GM12878 (cell line): ENCODE results near the gene PALS2. TPM values are rescaled to one million over a fixed set of nuclear protein-coding genes. Genes with fewer than 3 reads are reported as not detected.

ENCODE experiments used
- ATAC-seq: fragments of 200-7000 bp; cut with Tn5 transposase; 3 replicates; pipeline ENCODE4 v1.9.1; 2020; ENCODE audit warnings: mild to moderate bottlenecking, moderate library complexity
- BruUV-seq: library from RNA; stranded (reverse); fragments of 400-500 nt; replicated peaks from 2 replicates; lab custom pipeline; 2021; lab: Mats Ljungman, UMichigan
- CTCF ChIA-PET: fragments of 300-600 bp; sonication (Branson Sonifier 250); formaldehyde crosslinking; extraction: SDS; loops from one replicate; lab custom pipeline; 2021; ENCODE audit warnings: inconsistent platforms; lab: Yijun Ruan, JAX
- POLR2A ChIA-PET: fragments of 350-600 bp; formaldehyde crosslinking; extraction: SDS; loops from one replicate; lab custom pipeline; 2021; ENCODE audit warnings: inconsistent platforms; lab: Charles Lee
- RAD21 ChIA-PET: fragments of 300-600 bp; sonication (Branson Sonifier 250); formaldehyde crosslinking; loops from one replicate; lab custom pipeline; 2023; ENCODE audit warnings: antibody characterized with exemption; ENCODE audit not compliant: unreplicated experiment; lab: Charles Lee
- SMC1A ChIA-PET: fragments of 300-600 bp; sonication (Branson Sonifier 250); formaldehyde crosslinking; loops from one replicate; lab custom pipeline; 2023; ENCODE audit not compliant: unreplicated experiment, uncharacterized antibody; lab: Charles Lee
- DNase-seq: peaks from one replicate; pipeline ENCODE4 v3.0.0-alpha.2; 2011; ENCODE audit warnings: low read depth, low spot score
- FAIRE-seq: peaks from 3 replicates; lab custom pipeline; 2011; peaks lifted over from hg19 to GRCh38; lab: Jason Lieb, UNC
- H2AFZ ChIP-seq: 2 replicates; pipeline ENCODE4 v1.6.0; 2011; ENCODE audit warnings: low read depth, low read length, control low read depth; ENCODE audit not compliant: control insufficient read depth
- H3K27ac ChIP-seq: 2 replicates; pipeline ENCODE4 v1.5.1; 2011; ENCODE audit warnings: control low read depth; ENCODE audit not compliant: control insufficient read depth, insufficient read depth
- H3K27me3 ChIP-seq, 2 experiments: replicated peaks in 1 of 2; 2 replicates each; pipeline versions ENCODE4 v1.6.0 to v1.6.1; 2011; ENCODE audit warnings: low read length in 1 of 2; ENCODE audit not compliant: control insufficient read depth in 2 of 2, insufficient read depth in 2 of 2
- H3K36me3 ChIP-seq, 2 experiments: 2 replicates each; pipeline ENCODE4 v1.5.1; 2011; ENCODE audit warnings: low read length in 1 of 2; ENCODE audit not compliant: control insufficient read depth in 2 of 2, insufficient read depth in 2 of 2
- H3K4me1 ChIP-seq: 2 replicates; pipeline ENCODE4 v1.6.1; 2011; ENCODE audit warnings: mild to moderate bottlenecking, low read length, moderate library complexity, mixed read lengths; ENCODE audit not compliant: control insufficient read depth, insufficient read depth
- H3K4me2 ChIP-seq: 2 replicates; pipeline ENCODE4 v1.6.0; 2011; ENCODE audit warnings: control low read depth; ENCODE audit not compliant: control insufficient read depth, insufficient read depth
- H3K4me3 ChIP-seq: fragments of 200-600 bp; sonication (generic); 2 replicates; pipeline ENCODE4 v1.5.1; 2016
- H3K79me2 ChIP-seq: 2 replicates; pipeline ENCODE4 v1.6.0; 2011; ENCODE audit warnings: low read length; ENCODE audit not compliant: control insufficient read depth, insufficient read depth
- H3K9ac ChIP-seq: 2 replicates; pipeline ENCODE4 v1.8.0; 2011; ENCODE audit warnings: low read length, control low read depth, mixed read lengths; ENCODE audit not compliant: control insufficient read depth, insufficient read depth
- H3K9me3 ChIP-seq: replicated peaks from 3 replicates; pipeline ENCODE4 v1.5.1; 2011; ENCODE audit warnings: mild to moderate bottlenecking, low read length; ENCODE audit not compliant: control insufficient read depth, insufficient read depth
- H4K20me1 ChIP-seq: 2 replicates; pipeline ENCODE4 v1.6.0; 2011; ENCODE audit not compliant: control insufficient read depth, insufficient read depth
- ASH2L ChIP-seq: fragments of 300-600, 200-600 bp; sonication (generic); IDR thresholded peaks from 2 replicates; pipeline ENCODE4 v1.6.1; 2017; ENCODE audit warnings: low read depth, mild to moderate bottlenecking, borderline replicate concordance
- ATF2 ChIP-seq: IDR thresholded peaks from 2 replicates; pipeline ENCODE4 v1.6.1; 2012; ENCODE audit warnings: low read length, inconsistent platforms
- E2F8 ChIP-seq: fragments of 450-650 bp; IDR thresholded peaks from 2 replicates; pipeline ENCODE4 v1.6.1; 2018; ENCODE audit warnings: mild to moderate bottlenecking, low read depth, moderate library complexity; ENCODE audit not compliant: partially characterized antibody
- EZH2 ChIP-seq: IDR thresholded peaks from 2 replicates; pipeline ENCODE4 v1.6.1; 2012; ENCODE audit warnings: low read depth, mild to moderate bottlenecking, control low read depth, inconsistent platforms, low read length, borderline replicate concordance; ENCODE audit not compliant: control insufficient read depth
- IRF4 ChIP-seq: IDR thresholded peaks from 2 replicates; pipeline ENCODE4 v1.6.1; 2011; ENCODE audit warnings: low read depth, low read length
- KLF5 ChIP-seq: fragments of 450-650 bp; IDR thresholded peaks from 2 replicates; pipeline ENCODE4 v1.6.1; 2014; ENCODE audit warnings: mild to moderate bottlenecking; ENCODE audit not compliant: partially characterized antibody
- MYB ChIP-seq: fragments of 150-350 bp; IDR thresholded peaks from 2 replicates; pipeline ENCODE4 v1.6.1; 2014; ENCODE audit warnings: mild to moderate bottlenecking, low read depth, low read length, borderline replicate concordance
- NBN ChIP-seq: fragments of 450-650 bp; IDR thresholded peaks from 2 replicates; pipeline ENCODE4 v1.6.1; 2016
- RELA ChIP-seq: fragments of 450-650 bp; IDR thresholded peaks from 2 replicates; pipeline ENCODE4 v1.8.0; 2014; ENCODE audit warnings: borderline replicate concordance; ENCODE audit not compliant: partially characterized antibody
- SIX5 ChIP-seq: IDR thresholded peaks from 2 replicates; pipeline ENCODE4 v1.6.1; 2011; ENCODE audit warnings: mild to moderate bottlenecking, low read depth, low read length, moderate library complexity; ENCODE audit not compliant: severe bottlenecking
- SMAD1 ChIP-seq: fragments of 450-650 bp; IDR thresholded peaks from 2 replicates; pipeline ENCODE4 v1.6.1; 2018; ENCODE audit warnings: mild to moderate bottlenecking, low read depth; ENCODE audit not compliant: partially characterized antibody
- ZSCAN29 ChIP-seq: fragments of 450-650 bp; IDR thresholded peaks from 2 replicates; pipeline ENCODE4 v1.6.1; 2017; ENCODE audit warnings: mild to moderate bottlenecking, moderate library complexity
- ZZZ3 ChIP-seq: IDR thresholded peaks from 2 replicates; pipeline ENCODE4 v1.6.1; 2011; ENCODE audit warnings: low read depth; ENCODE audit not compliant: control insufficient read depth, insufficient read length
- WGBS: methylation state at CpG from one replicate; pipeline ENCODE4 v1.1.6; 2016; ENCODE audit warnings: low lambda C conversion rate; ENCODE audit not compliant: insufficient replicate concordance, insufficient coverage; ENCODE audit errors: missing lambda C conversion rate; 5-methylcytosine and 5-hydroxymethylcytosine counted together
- in situ Hi-C: fragments of 300-500 bp; cut with MboI; formaldehyde crosslinking; loops from 9 replicates; pipeline ENCODE4 v1.14.3; 2018; ENCODE audit warnings: mixed read lengths
- intact Hi-C: fragments of 100-400 bp; cut with micrococcal nuclease; formaldehyde crosslinking; loops from one replicate; pipeline ENCODE4 v1.14.2; 2022; ENCODE audit not compliant: unreplicated experiment
- polyA plus RNA-seq, 11 experiments: library from polyadenylated mRNA; depleted of rRNA in 4 of 11; unstranded in 6 of 11; stranded (reverse) in 5 of 11; fragments of >200 nt; fragmentation: Nextera tagmentation in 4 of 11; fragmentation: Illumina TruSeq in 1 of 11; extraction: Ambion mirVana in 4 of 11; extraction: Trizol in 1 of 11; gene quantifications; 1 replicate in 1 of 11; 2 replicates in 10 of 11; pipeline versions ENCODE4 v1.2.1 to v1.2.3, GENCODE V29; 2011 to 2016; ENCODE audit warnings: inconsistent platforms in 2 of 11, missing spikeins in 2 of 11, low read depth in 1 of 11
- total RNA-seq, 4 experiments: library from RNA; depleted of rRNA in 3 of 4; stranded (reverse); fragments of >200 nt in 3 of 4; fragmentation: Illumina TruSeq in 1 of 4; extraction: Trizol in 1 of 4; gene quantifications; 2 replicates each; pipeline versions ENCODE4 v1.2.1 to v1.2.3, GENCODE V29; 2013 to 2021
- TF ChIP-seq, protein P1 (sequence below): fragments of 450-650 bp; formaldehyde crosslinking; IDR thresholded peaks from 2 replicates; pipeline ENCODE4 v1.4.0; 2022; ENCODE audit warnings: mild to moderate bottlenecking, moderate library complexity

PALS2 gene
- total and polyA plus RNA-seq, 10 of the 15 experiments (the other 5 are each of a cell fraction or from before 2014, with no cell fraction given), result 10.7 to 53.5 (median 20.1) TPM

DNA sequence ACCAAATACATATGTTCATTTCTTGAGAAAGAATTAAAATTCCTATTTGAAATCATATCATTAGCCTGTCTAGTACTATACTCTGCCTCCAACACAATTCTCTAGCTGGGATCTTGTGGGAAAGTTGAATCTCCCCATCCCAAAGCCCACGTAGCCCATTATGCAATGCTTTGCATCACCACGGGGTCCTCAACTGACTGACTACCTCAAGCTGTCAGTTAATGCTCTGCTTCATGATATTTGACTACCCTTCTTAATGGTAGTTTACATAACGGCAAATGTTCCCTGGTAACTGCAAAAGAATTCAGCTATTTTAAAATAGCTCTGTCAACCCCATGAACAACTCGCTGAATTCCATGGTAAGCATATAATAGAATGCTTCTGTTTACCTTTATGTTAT is 23.3 kb upstream of the PALS2 start:
- no TSS peak for BruUV-seq
- POLR2A ChIA-PET, result interaction anchor here (0.5 to 0.6 kb wide), 2 partner anchors 37 to 1039 kb away, joined by 3 to 6 read pairs; no protein-coding TSS in a partner anchor
- DNase-seq, result no peak

More for the DNA sequence above, 23.3 kb upstream of the PALS2 start:
- ChIA-PET CTCF (no interaction called here), SMC1A (no interaction called here), RAD21 (no interaction called here)
- no peak overlapping the region for H3K9ac ChIP-seq
- H2AFZ ChIP-seq, result no peak overlapping the region
- TF ChIP-seq NBN (no peak), EZH2 (no peak), ZSCAN29 (no peak), MYB (no peak), ATF2 (no peak), ASH2L (no peak), RELA (no peak), SIX5 (no peak), KLF5 (no peak), SMAD1 (no peak), ZZZ3 (no peak), E2F8 (no peak), IRF4 (no peak)
- TF ChIP-seq, protein P1, sequence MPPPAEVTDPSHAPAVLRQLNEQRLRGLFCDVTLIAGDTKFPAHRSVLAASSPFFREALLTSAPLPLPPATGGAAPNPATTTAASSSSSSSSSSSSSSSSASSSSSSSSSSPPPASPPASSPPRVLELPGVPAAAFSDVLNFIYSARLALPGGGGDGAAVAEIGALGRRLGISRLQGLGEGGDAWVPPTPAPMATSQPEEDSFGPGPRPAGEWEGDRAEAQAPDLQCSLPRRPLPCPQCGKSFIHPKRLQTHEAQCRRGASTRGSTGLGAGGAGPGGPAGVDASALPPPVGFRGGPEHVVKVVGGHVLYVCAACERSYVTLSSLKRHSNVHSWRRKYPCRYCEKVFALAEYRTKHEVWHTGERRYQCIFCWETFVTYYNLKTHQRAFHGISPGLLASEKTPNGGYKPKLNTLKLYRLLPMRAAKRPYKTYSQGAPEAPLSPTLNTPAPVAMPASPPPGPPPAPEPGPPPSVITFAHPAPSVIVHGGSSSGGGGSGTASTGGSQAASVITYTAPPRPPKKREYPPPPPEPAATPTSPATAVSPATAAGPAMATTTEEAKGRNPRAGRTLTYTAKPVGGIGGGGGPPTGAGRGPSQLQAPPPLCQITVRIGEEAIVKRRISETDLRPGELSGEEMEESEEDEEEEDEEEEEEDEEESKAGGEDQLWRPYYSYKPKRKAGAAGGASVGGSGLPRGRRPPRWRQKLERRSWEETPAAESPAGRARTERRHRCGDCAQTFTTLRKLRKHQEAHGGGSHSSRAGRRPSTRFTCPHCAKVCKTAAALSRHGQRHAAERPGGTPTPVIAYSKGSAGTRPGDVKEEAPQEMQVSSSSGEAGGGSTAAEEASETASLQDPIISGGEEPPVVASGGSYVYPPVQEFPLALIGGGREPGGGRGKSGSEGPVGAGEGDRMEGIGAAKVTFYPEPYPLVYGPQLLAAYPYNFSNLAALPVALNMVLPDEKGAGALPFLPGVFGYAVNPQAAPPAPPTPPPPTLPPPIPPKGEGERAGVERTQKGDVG, result no peak
- H3K79me2 ChIP-seq, result no peaks in the 10 kb centered on the region
- ATAC-seq (no peak), FAIRE-seq (no peak)
- no peak overlapping the region for H3K27ac ChIP-seq
- H3K4me1 ChIP-seq, result no peaks in the 10 kb centered on the region
- intact Hi-C loops, result no loop called here
- no peak overlapping the region for H3K4me3 ChIP-seq
- no peaks in the 10 kb centered on the region; a peak in 1 of 4 replicates for H3K27me3 ChIP-seq
- H4K20me1 ChIP-seq, result no peaks in the 10 kb centered on the region
- H3K4me2 ChIP-seq, result no peak overlapping the region
- 21% methylated on average over 4 of the region's 4 CpGs for WGBS
- no peaks in the 10 kb centered on the region for H3K36me3 ChIP-seq
- in situ Hi-C loops, result no loop called here
- no peaks in the 10 kb centered on the region for H3K9me3 ChIP-seq
